ENCODE measurements around the gene TOMM7. TPM values are rescaled to one million over a fixed set of nuclear protein-coding genes. Genes with fewer than 3 reads are reported as not detected.
"Not testable (repeated sequence)": the region's sequence is repeated elsewhere in the genome, so short reads cannot be mapped to it uniquely, and the experiment has no call there.

TOMM7 gene
- total RNA-seq, 1 experiment from 2014 or later, result 1,169 TPM

- DNase-seq (ENCODE audit: low read depth, low spot score); in situ Hi-C loops (cut with HindIII; ENCODE audit: low pct_unique_long_range_greater_than_20kb, low sequenced_read_pairs): not testable (repeated sequence)
These were observed 19.8 kb downstream of the TOMM7 start for GRCh38 chr7:22802831-22803230.

GRCh38 chr7:22802426-22802825, 20.2 kb downstream of the TOMM7 start:
- no peak for DNase-seq (ENCODE audit: low read depth, low spot score)
- in situ Hi-C loops (cut with HindIII; ENCODE audit: low pct_unique_long_range_greater_than_20kb, low sequenced_read_pairs), result no loop called here

GRCh38 chr7:22801912-22802311, 20.7 kb downstream of the TOMM7 start:
- no peak for DNase-seq (ENCODE audit: low read depth, low spot score)
- in situ Hi-C loops (cut with HindIII; ENCODE audit: low pct_unique_long_range_greater_than_20kb, low sequenced_read_pairs), result no loop called here

GRCh38 chr7:22799633-22800032, 23.0 kb downstream of the TOMM7 start:
- no peak for DNase-seq (ENCODE audit: low read depth, low spot score)
- in situ Hi-C loops (cut with HindIII; ENCODE audit: low pct_unique_long_range_greater_than_20kb, low sequenced_read_pairs), result no loop called here

- in situ Hi-C loops (cut with HindIII; ENCODE audit: low pct_unique_long_range_greater_than_20kb, low sequenced_read_pairs), result no loop called here
- DNase-seq (ENCODE audit: low read depth, low spot score), result no peak
These were observed 28.8 kb downstream of the TOMM7 start for GRCh38 chr7:22793593-22794462.

- DNase-seq (ENCODE audit: low read depth, low spot score), result peak; percentile 95
- in situ Hi-C loops (cut with HindIII; ENCODE audit: low pct_unique_long_range_greater_than_20kb, low sequenced_read_pairs), result no loop called here
These were observed 31.2 kb downstream of the TOMM7 start for GRCh38 chr7:22791204-22792158.

GRCh38 chr7:22790640-22791039, 32.0 kb downstream of the TOMM7 start:
- in situ Hi-C loops (cut with HindIII; ENCODE audit: low pct_unique_long_range_greater_than_20kb, low sequenced_read_pairs), result not testable (repeated sequence)
- peak; percentile 84 for DNase-seq (ENCODE audit: low read depth, low spot score)

GRCh38 chr7:22787951-22788350, 34.7 kb downstream of the TOMM7 start:
- DNase-seq (ENCODE audit: low read depth, low spot score), result no peak
- in situ Hi-C loops (cut with HindIII; ENCODE audit: low pct_unique_long_range_greater_than_20kb, low sequenced_read_pairs), result no loop called here

- in situ Hi-C loops (cut with HindIII; ENCODE audit: low pct_unique_long_range_greater_than_20kb, low sequenced_read_pairs), result no loop called here
- DNase-seq (ENCODE audit: low read depth, low spot score), result no peak
These were observed 36.2 kb downstream of the TOMM7 start for GRCh38 chr7:22786290-22786932.

GRCh38 chr7:22784346-22784745, 38.3 kb downstream of the TOMM7 start:
- no peak for DNase-seq (ENCODE audit: low read depth, low spot score)
- in situ Hi-C loops (cut with HindIII; ENCODE audit: low pct_unique_long_range_greater_than_20kb, low sequenced_read_pairs), result no loop called here

GRCh38 chr7:22783421-22783820, 39.2 kb downstream of the TOMM7 start:
- no peak for DNase-seq (ENCODE audit: low read depth, low spot score)
- in situ Hi-C loops (cut with HindIII; ENCODE audit: low pct_unique_long_range_greater_than_20kb, low sequenced_read_pairs), result no loop called here

GRCh38 chr7:22782616-22783232, 39.9 kb downstream of the TOMM7 start:
- peak; percentile 90 for DNase-seq (ENCODE audit: low read depth, low spot score)
- in situ Hi-C loops (cut with HindIII; ENCODE audit: low pct_unique_long_range_greater_than_20kb, low sequenced_read_pairs), result no loop called here

- in situ Hi-C loops (cut with HindIII; ENCODE audit: low pct_unique_long_range_greater_than_20kb, low sequenced_read_pairs), result no loop called here
- DNase-seq (ENCODE audit: low read depth, low spot score), result no peak
These were observed 41.4 kb downstream of the TOMM7 start for GRCh38 chr7:22781230-22781711.

GRCh38 chr7:22779730-22780323, 42.8 kb downstream of the TOMM7 start:
- DNase-seq (ENCODE audit: low read depth, low spot score); in situ Hi-C loops (cut with HindIII; ENCODE audit: low pct_unique_long_range_greater_than_20kb, low sequenced_read_pairs): not testable (repeated sequence)

GRCh38 chr7:22776964-22777363, 45.7 kb downstream of the TOMM7 start:
- no peak for DNase-seq (ENCODE audit: low read depth, low spot score)
- in situ Hi-C loops (cut with HindIII; ENCODE audit: low pct_unique_long_range_greater_than_20kb, low sequenced_read_pairs), result no loop called here

- in situ Hi-C loops (cut with HindIII; ENCODE audit: low pct_unique_long_range_greater_than_20kb, low sequenced_read_pairs), result no loop called here
These were observed 49.8 kb downstream of the TOMM7 start for GRCh38 chr7:22772885-22773284.

GRCh38 chr7:22771872-22772228, 50.8 kb downstream of the TOMM7 start:
- in situ Hi-C loops (cut with HindIII; ENCODE audit: low pct_unique_long_range_greater_than_20kb, low sequenced_read_pairs), result no loop called here
- DNase-seq (ENCODE audit: low read depth, low spot score), result no peak

More at GRCh38 chr7:22772885-22773284, 49.8 kb downstream of the TOMM7 start:
- DNase-seq (ENCODE audit: low read depth, low spot score), result no peak
